HepG2 (cell line): ENCODE data around the gene IFT172. TPM values are rescaled to one million over a fixed set of nuclear protein-coding genes. Genes with fewer than 3 reads are reported as not detected.

Source experiments
- ARID5B ChIP-seq: IDR thresholded peaks from 2 replicates; pipeline ENCODE4 v1.4.0; 2020; ENCODE audit warnings: mild to moderate bottlenecking, missing genetic modification reagents
- MAFF ChIP-seq: IDR thresholded peaks from 2 replicates; pipeline ENCODE4 v1.6.1; 2011; ENCODE audit warnings: low read depth, low read length, improper control_type of control experiment
- MLLT10 ChIP-seq: sonication (generic); formaldehyde crosslinking; IDR thresholded peaks from 2 replicates; pipeline ENCODE4 v1.4.0; 2020; ENCODE audit warnings: missing genetic modification reagents
- NR2F1 ChIP-seq, 2 experiments: fragments of 450-650 bp in 1 of 2; formaldehyde crosslinking in 1 of 2; IDR thresholded peaks; 2 replicates each; pipeline versions ENCODE4 v1.5.0 to v1.6.1; 2016 to 2020; ENCODE audit warnings: mild to moderate bottlenecking in 1 of 2, missing compliant biosample characterization in 1 of 2, missing genetic modification reagents in 1 of 2, moderate library complexity in 1 of 2
- RERE ChIP-seq: IDR thresholded peaks from 2 replicates; pipeline ENCODE4 v1.6.1; 2016; ENCODE audit warnings: low read depth, missing genetic modification reagents, missing compliant biosample characterization
- RXRA ChIP-seq: sonication (generic); formaldehyde crosslinking; IDR thresholded peaks from 2 replicates; pipeline ENCODE4 v1.5.1; 2020; ENCODE audit warnings: missing genetic modification reagents
- SSRP1 ChIP-seq: IDR thresholded peaks from 2 replicates; pipeline ENCODE4 v1.6.1; 2016; ENCODE audit warnings: control low read depth
- UBTF ChIP-seq: sonication (generic); formaldehyde crosslinking; IDR thresholded peaks from 2 replicates; pipeline ENCODE4 v1.4.0; 2020; ENCODE audit warnings: mild to moderate bottlenecking, missing genetic modification reagents
- YY1 ChIP-seq: IDR thresholded peaks from 2 replicates; pipeline ENCODE4 v1.6.1; 2011; ENCODE audit warnings: low read length, low read depth, moderate library complexity, mild to moderate bottlenecking; ENCODE audit not compliant: insufficient read depth, insufficient replicate concordance
- ZEB1 ChIP-seq: IDR thresholded peaks from 2 replicates; pipeline ENCODE4 v1.6.1; 2012; ENCODE audit warnings: mild to moderate bottlenecking, low read depth, inconsistent platforms; ENCODE audit not compliant: insufficient replicate concordance
- ZGPAT ChIP-seq: IDR thresholded peaks from 2 replicates; pipeline ENCODE4 v1.6.1; 2016; ENCODE audit warnings: mild to moderate bottlenecking
- ZNF138 ChIP-seq: sonication (generic); formaldehyde crosslinking; IDR thresholded peaks from 2 replicates; pipeline ENCODE4 v1.5.0; 2020; ENCODE audit warnings: mild to moderate bottlenecking, low read depth, missing genetic modification reagents
- ZNF20 ChIP-seq: sonication (generic); formaldehyde crosslinking; IDR thresholded peaks from 2 replicates; pipeline ENCODE4 v1.4.0; 2020; ENCODE audit warnings: mild to moderate bottlenecking, moderate library complexity, missing genetic modification reagents
- ZNF30 ChIP-seq: sonication (generic); formaldehyde crosslinking; IDR thresholded peaks from 2 replicates; pipeline ENCODE4 v1.5.0; 2020; ENCODE audit warnings: mild to moderate bottlenecking, missing genetic modification reagents
- ZNF616 ChIP-seq: sonication (generic); formaldehyde crosslinking; IDR thresholded peaks from 2 replicates; pipeline ENCODE4 v1.5.0; 2020; ENCODE audit warnings: low read depth, mild to moderate bottlenecking, missing genetic modification reagents
- ZNF652 ChIP-seq: IDR thresholded peaks from 2 replicates; pipeline ENCODE4 v1.6.1; 2016; ENCODE audit warnings: low read depth, borderline replicate concordance
- polyA plus RNA-seq, 8 experiments: library from polyadenylated mRNA; depleted of rRNA in 3 of 8; stranded (reverse) in 7 of 8; unstranded in 1 of 8; fragments of >200 nt; fragmentation: Illumina TruSeq in 4 of 8; extraction: Trizol in 4 of 8; gene quantifications; 2 replicates each; pipeline versions ENCODE4 v1.2.1 to v1.2.3, GENCODE V29; 2011 to 2016; ENCODE audit warnings: low read depth in 4 of 8, missing spikeins in 1 of 8, mixed read lengths in 1 of 8; ENCODE audit not compliant: insufficient read depth in 1 of 8
- total RNA-seq, 5 experiments: library from RNA; depleted of rRNA; stranded (reverse); fragments of >200 nt; fragmentation: Illumina TruSeq; extraction: Trizol; gene quantifications; 2 replicates each; pipeline ENCODE4 v1.2.3, GENCODE V29; 2016; ENCODE audit warnings: low read depth in 1 of 5

IFT172 gene
- total and polyA plus RNA-seq, 2 of the 13 experiments (the other 11 are each of a cell fraction or from before 2014, with no cell fraction given), result 21.6 to 35.7 TPM

GRCh38 chr2:27518113-27518781, 28.7 kb upstream of the IFT172 start (continued):
- 0 out of 2 replicates have a peak, but pooled peaks have one; percentile 20 for TF ChIP-seq UBTF (CRISPR knock-in tag)
- TF ChIP-seq RERE (CRISPR knock-in tag), result peak; percentile 31; the same call in 1 of the 2 replicates
- no peak for TF ChIP-seq ZNF20 (CRISPR knock-in tag)
- peak; percentile 59; the same call in 1 of the 2 replicates for TF ChIP-seq ARID5B (CRISPR knock-in tag)
- TF ChIP-seq ZNF652 (CRISPR knock-in tag), result no peak
- TF ChIP-seq SSRP1 (CRISPR knock-in tag), result 0 out of 2 replicates have a peak, but pooled peaks have one; percentile 53
- TF ChIP-seq MLLT10, result no peak
- TF ChIP-seq ZNF616 (CRISPR knock-in tag), result no peak
- TF ChIP-seq ZEB1, result peak; percentile 44
- TF ChIP-seq RXRA, result peak; percentile 74; the same call in 1 of the 2 replicates
- TF ChIP-seq ZNF30, result no peak
- peak in 1 of 2 experiments; percentile 23; a peak in 1 of 4 replicates for TF ChIP-seq NR2F1 (CRISPR knock-in tag; IDR thresholded peaks at IDR 0.05)
- no peak for TF ChIP-seq MAFF
- TF ChIP-seq ZNF138, result no peak
- TF ChIP-seq YY1, result no peak
- TF ChIP-seq ZGPAT (CRISPR knock-in tag), result peak; percentile 40; the same call in 1 of the 2 replicates
